GM21786 (cell line): ENCODE results near the gene MRPL58.
"Not testable (repeated sequence)": the region's sequence is repeated elsewhere in the genome, so short reads cannot be mapped to it uniquely, and the experiment has no call there.

ENCODE experiments used
- ATAC-seq: cut with Tn5 transposase; IDR thresholded peaks from one replicate; pipeline ENCODE4 v1.9.1; 2021; ENCODE audit not compliant: unreplicated experiment

Gene MRPL58

DNA sequence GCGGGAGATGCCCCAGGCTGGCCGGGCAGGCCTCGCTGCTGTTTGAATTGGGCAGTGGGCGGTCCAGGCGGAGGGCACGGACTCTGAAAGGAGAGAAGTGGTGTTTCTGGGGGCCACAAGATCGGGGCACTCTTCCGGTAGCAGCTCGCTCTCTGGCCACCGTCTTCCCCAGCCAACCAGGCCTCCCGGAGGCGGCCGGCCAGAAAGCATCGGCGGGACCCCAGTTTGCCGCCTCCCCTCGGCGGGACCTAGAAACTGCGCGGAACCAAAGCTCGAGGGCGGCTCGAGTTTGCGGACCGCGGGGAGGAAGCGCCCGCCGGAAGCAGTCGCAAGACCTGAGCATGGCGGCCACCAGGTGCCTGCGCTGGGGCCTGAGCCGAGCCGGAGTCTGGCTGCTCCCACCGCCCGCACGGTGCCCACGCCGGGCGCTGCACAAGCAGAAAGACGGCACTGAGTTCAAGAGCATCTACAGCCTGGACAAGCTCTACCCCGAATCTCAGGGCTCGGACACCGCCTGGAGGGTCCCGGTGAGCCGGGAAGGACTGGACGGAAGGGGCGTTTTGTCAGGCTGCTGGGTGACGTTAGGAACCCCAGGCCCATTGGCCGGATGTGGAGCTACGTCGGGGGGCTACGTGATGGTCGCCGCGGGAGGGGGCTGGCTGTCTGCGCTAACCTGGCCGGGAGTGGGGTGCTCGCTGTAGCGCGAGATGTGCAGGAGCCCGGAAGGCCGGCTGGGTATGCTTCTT is at the start of gene MRPL58:
MRPL58 (plus strand) TSS at position 325 of the 746 bp plus-strand sequence; CDS start at position 342, 17 bp downstream.
- ATAC-seq: peak; percentile 75

DNA sequence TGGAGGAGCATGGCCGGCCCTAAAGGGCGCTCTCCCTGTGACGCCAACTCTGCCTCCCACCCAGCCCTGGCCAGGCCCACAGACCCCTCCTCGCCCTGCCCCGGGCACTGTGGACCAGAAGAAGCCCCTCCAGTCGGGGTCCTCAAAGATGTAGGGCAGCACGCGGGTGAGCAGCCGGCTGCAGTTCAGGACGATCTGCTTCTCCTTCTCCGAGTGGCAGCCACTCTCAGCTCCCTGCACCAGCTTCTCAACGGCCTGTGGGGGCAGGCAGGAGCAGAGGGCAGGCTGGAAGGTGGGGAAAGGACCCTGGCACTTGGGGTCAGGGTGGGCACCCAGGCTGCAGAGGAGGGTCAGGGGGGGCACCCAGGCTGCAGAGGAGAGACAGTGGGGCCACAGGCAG is 48.8 kb upstream of the MRPL58 start:
- ATAC-seq: no peak

DNA sequence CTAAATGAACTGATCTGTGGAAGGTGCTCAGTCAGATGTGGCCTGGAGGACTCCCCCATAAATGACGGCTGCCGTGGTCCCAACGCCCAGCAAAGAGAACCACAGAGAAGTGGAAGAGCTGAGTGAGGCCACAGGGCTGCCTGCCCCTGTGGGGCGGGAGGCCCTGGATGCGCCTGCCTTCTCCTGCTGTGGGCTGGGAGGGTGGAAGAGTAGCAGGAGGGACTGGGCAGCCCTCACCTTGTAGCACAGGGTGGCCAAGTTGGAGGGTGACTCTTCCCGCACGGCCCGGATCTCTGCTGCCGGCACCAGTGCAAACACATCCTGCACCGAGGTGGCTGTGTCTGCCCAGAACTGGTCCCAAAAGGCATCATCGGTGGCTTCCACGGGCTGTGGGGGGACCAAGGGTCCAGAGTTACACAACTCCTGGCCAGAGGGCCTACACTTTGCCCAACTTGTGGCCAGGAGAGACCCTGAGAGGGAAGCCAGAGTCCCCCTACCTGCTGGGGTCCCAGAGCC is 48.2 kb upstream of the MRPL58 start:
- no peak for ATAC-seq

DNA sequence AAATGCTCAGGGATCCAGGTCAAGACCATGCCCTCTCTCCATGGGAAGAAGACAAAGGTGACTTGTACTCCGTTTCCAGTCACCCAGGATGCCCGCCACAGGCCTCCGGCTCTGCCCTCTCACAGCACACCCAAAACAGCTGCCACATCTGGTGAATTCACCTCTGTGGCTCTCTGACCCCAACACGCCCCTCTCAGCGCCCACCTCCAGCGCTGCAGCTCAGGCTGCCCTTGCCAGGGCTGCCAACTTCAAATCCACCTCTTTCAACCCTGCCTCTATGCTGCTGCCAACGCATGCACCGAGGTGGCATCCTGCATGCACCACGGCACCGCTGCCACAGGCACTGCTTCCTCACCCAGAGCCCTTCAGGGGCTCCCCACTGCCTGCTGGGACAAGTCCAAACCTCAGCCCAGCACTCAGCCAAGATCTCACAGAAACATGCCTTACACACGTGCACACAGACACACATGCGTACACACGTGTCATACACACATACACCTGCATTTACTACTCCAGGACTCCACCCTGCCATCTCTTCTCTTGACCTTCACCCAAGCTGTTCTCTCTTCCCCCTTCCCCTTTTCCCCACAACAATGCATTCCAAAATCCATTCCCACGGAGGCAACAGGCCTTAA is 47.4 kb upstream of the MRPL58 start:
- ATAC-seq: no peak

DNA sequence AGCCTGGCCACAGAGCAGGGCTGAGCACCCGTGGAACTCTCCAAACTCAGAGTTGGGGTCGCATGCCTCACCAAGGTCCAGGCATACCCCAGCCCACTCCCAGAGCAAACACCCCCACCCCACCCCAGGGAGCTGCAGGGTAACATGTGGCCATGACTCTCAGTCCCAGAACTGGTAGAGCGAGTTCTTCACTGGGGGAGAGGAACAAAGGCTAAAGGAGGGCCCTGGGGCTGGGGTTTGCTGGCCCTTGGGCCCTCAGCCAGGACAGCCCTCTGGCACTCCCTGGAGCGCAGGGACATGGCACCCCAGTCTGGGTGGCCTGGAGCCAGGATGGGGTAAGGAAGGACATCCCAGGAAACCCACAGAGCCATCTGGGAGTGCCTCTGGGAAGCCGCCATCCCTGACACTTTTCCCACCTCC is 44.1 kb upstream of the MRPL58 start:
- ATAC-seq: no peak

DNA sequence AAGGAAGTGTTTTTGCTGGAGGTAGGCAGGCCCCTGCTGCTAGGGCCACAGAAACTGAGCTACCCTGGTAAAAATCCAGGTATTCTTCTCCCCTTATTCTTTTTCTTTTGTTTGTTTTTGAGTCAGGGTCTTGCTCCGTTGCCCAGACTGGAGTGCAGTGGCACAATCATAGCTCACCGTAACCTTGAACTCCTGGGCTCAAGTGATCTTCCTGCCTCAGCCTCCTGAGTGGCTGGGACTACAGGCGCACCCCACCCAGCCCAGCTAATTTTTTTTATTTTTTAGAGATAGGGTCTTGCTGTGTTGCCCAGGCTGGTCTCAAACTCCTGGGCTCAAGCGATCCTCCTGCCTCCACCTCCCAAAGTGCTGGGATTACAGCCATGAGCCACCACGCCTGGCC is 43.0 kb upstream of the MRPL58 start:
- not testable (repeated sequence) for ATAC-seq

DNA sequence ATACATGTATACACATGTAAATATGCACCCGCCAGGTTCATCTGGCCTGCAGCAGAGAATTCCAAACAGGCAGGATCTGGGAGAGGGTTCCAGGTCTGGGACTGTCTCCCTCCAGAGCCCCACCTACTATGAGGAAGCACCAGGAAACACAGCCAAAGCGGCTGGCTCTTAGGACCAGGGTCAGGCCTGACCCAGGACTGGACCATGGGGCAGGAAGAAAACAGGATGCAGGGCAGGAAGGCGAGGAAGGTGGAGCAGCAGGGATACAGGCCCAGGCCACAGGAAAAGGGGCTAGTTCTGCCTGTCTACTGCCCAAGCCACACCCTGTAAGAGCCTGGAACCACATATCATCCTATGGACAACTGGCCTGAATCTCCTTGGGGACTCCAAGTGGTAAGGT is 42.1 kb upstream of the MRPL58 start:
- ATAC-seq: no peak

DNA sequence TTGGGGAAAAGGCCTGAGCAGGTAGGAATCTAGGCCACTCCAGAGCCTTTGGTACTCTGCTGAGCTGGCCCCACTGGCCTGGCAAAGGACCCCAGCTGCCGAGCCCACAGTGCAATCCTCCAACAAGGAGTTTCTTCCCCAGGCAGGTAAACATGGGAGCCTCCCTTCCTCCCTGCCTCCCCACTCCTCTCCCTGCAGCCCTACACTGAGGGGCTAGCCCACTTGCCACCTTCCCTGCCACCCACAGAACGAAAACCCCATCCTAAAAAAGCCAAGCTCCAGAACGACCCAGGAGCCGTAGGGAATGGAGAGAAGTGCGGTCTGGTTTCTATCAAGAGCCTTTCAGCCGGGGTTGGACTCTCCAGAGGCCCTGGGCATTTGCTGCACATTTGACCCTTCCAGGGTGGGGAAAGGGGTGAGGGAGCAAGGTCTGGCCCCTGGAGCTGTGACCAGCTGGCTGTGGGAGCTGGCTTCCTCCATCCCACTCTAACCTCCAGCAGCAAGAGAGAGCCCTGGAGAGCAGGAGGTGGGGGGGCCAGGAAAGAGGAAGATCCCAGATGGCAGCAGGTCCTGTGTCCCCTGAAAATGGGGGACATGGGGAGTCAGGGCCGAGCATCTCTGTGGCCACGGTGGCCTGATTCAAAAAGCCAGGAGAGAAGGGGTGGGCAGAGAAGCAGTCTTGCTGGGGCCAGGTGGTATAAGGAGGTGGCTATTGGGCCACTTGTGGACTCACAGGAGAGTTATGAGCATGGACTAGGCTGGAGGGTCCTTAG is 41.2 kb upstream of the MRPL58 start:
- no peak for ATAC-seq

DNA sequence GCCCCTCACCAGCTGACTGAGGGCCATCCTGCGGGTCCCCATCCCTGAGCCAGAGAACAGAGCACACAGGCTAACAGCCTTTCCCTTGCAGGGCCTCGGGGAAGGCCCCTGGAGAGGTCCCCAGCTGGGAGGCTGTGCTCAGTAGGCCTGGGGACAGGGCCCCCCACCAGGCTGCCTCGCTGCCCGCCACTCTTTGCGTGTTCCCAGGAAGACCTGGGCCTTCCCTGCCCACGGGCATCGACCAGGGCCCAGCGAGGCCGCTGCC is 40.7 kb upstream of the MRPL58 start:
- no peak for ATAC-seq

DNA sequence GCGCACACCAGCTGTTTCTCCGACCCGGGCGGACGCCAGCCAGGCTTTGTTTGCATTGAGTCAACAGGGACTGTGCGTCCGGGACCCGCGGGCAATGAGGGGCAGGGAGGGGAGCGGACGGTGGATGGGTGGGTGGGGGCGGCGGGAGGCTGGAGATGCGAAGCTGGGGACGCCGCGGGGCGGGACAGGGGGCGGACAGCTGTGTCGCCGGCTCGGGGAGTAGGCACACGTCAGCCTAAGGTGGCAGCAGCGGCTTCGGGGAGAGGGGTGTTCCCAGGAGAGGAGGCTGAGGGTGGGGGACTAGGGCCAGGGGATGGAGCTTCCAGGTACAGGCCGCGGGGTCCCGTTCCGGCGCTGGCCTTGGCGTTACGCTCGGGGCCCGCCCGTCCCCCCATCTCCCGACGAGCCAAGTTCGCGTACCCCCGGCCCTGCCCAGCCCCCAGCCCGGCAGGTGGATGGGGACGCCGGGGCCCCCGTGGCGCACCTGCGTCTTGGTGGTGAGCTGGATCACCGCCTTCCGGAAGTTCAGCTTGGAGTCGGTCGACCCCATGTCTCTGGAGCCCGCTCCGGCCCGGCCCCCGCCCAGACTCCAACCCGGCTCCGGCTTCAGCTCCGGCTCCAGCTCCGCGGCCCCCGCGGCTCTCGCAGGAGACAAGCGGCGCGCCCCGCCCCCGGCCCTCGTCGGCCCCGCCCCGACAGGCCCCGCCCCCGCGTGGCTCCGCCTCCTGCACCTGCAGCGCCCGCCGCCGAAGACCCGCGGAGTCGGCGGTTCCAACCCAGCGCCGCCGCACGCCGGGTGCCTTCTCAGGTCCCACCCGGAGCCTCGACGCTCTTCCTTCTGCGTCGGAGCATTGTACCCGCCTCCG is 40.1 kb upstream of the MRPL58 start, which contains the start of gene HID1:
HID1 (minus strand) TSS at position 653 of the 866 bp plus-strand sequence; CDS start at position 550, 103 bp downstream.
- ATAC-seq: no peak

DNA sequence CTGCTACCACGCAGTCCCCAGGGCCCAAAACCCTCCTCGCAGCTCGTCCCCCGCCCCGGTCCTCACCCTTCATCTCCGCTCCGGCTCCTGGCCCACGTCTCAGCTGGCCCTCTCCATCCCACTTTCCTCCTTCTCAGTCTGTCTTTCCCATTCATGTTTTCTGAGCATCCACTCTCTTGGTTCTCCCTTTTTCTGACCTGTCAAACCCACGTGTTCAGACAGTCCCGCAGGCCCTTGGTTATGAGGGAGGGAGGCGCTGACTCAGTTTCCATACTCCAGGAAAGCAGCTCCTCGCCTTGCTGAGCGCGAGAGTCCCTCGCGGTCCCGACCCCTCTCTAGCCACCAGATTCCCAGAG is 39.5 kb upstream of the MRPL58 start:
- no peak for ATAC-seq

DNA sequence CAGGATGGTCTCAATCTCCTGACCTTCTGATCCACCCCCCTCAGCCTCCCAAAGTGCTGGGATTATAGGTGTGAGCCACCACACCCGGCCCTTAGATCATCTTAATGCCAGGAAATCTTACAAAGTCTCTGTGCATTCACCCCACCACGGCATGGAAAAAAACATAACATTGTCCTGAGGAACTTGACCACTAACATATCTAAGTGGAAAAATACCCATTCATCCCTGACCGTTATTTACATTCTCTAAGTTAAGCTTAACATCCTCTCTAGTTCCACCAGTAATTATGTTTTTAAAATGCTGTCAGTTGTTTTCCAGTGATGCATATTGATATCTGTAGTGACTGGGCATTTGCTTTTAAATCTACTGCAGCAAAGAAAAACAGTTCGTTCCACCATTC is 36.5 kb upstream of the MRPL58 start:
- ATAC-seq: no peak

DNA sequence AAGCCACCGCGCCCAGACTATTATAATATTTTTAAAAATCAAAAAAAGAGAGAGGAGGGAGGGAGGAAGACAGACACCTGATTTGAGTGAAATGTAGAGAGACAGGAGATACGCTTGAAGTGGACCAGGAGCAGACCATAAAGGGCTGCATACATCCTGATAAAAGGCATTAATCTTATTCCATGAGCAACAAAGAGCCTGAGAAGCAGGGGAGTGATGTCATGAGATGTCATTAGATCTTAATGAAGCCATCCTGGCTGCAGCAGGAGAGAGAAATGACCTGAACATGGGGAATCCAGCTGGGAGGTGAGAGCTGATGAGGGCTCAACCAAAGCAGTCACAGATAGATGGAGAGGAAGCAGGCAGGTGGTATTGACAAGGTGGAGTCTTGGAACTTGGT is 34.7 kb upstream of the MRPL58 start:
- ATAC-seq: no peak

DNA sequence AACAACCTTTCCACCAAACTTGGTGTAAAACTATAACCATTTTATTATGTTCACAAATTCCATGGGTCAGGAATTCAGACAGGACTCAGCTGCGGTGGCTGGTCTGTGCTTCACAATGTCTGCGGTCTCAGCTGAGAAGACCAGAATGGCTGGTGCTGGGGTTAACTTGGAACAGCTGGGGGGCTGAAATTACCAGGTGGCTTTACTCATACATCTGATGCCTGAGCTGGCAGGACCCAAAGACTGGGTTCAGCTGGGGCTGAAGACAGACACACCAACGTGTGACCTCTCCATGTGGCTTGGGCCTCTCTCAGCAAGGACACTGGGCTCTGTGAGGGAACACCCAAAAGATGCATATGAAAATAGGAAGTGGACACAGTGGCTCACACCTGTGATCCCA is 34.2 kb upstream of the MRPL58 start:
- no peak for ATAC-seq

DNA sequence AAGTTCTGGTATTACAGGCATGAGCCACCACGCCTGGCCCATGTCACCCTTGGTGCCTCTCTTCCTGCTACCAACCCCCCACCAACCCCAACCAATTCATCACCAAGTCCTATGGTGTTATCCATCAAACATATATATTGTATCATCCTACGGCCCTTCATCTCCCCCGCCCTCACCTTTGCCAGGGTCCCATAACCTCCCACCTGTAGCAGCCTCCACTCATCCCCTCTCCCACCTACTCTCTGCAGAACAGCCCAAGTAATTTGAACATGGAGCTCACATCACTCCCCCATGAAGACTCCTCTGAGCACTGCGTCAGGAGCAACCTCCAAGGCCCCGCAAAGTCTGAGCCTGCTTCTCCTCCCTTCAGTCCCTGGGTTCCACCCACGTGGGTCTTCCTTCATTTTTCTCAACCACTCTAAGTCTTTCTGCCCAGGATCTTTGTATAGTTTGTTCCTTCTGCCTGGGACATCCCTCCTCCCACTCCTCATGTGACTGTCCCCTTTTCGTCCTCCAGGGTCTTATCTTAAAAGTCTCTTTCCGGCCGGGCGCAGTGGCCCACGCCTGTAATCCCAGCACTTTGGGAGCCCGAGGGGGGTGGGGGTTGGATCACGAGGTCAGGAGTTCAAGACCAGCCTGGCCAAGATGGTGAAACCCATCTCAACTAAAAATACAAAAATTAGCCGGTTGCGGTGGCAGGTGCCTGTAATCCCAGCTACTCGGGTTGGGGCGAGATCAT is 32.9 kb upstream of the MRPL58 start:
- ATAC-seq: no peak

DNA sequence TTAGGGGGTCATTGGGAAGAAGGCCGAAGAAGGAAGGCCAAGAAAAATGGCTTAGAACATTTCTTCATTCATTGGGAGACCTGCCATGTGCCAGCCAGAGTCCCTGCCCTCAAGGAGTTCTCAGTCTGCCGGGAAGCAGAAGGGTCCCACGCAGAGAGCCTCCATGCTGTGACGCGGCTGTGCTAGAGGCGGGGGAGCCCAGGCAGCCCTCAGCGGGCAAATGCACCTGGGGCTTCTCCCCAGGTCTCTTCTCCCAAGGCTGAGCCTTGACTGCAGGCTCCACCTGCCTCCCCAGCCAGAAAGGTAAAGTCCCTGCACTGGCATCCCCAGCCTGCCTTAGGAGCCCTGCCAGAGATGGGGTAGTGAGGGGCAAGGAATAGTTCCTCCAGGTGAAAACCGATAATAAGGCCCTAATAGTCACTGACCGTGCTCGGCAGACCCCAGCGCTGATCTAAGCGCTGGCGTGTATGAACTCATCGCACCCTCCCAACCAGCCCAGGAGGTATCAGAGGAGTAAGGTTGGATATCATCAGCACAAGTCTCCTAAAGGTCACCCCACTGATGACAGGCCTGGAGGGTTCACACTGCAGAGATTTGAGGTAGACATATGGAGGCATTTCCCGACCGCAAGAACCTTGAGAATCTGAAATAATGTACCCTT is 31.0 kb upstream of the MRPL58 start:
- no peak for ATAC-seq

DNA sequence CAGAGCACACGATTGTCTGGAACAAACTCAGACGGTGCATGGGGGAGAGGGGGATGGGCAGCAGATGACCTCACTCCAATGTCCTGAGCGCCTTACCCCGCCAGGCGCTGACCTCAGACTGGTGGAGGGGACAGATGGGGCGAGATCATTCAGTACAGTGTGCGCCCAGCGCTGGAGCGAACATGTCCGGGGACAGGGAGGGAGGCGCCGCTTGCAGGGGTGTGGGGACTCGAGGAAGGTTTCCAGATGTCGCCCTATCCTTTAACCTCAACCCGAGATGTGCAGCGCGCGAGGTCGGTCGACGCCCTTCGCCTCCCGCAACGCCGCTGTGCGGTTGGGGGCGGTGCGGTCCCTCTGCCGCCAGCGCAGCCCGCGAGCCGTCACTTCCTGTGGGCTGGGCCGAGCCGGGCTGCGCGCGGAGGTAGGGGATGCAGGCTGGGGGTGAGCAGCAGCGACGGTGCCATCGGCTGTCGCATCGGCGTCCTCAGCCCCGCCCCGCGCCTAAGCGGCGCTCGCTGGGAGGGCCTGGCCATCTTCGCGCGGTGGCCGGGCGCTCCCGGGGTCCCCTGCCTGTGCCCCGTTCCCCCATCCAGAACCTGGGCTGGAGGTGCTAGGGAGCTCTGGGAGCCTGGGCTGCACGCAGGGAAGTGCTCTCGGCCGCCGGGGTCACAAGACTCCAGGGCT is 30.3 kb upstream of the MRPL58 start:
- ATAC-seq: peak; percentile 53

DNA sequence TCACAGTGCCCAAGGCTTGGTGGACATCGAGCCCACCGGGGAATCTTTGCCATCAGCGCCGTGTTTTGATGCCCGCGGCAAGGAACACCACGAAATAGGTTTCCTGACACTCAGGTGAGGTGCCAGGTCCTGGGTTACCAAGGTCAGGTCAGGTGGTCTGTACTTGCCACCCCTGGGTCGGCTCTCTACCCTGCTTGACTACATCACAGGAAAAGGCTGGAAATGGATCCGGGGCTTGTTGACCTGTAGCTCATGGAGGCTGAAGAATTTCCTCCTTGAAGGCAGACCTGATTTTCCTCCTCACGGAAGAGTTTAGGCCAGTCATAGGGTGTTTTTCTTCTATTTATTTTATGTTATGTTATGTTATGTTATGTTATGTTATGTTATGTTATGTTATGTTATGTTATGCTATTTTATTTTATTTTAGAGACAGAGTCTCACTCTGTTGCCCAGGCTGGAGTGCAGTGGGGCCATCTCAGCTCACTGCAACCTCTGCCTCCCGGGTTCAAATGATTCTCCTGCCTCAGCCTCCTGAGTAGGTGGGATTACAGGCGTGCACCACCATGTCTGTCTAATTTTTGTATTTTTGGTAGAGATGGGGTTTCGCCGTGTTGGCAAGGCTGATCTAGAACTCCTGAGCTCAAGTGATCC is 29.7 kb upstream of the MRPL58 start:
- not testable (repeated sequence) for ATAC-seq

DNA sequence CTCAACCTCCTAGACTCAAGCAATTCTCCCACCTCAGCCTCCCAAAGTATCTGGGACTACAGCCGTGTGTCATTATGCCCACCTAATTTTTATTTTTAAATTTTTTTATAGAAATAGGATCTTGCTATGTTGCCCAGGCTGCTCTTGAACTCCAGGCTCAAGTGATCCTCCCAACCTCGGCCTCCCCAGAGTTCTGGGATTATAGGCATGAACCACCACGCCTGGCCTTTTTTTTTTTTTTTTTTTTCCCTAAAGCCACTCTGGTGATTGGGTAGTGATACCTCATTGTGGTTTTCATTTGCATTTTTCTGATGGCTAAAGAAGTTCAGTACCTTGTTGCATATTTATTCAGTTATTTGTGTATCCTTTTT is 26.3 kb upstream of the MRPL58 start:
- ATAC-seq: no peak
